ENCODE measurements around the gene PHKG2.

PHKG2 gene, protein sequence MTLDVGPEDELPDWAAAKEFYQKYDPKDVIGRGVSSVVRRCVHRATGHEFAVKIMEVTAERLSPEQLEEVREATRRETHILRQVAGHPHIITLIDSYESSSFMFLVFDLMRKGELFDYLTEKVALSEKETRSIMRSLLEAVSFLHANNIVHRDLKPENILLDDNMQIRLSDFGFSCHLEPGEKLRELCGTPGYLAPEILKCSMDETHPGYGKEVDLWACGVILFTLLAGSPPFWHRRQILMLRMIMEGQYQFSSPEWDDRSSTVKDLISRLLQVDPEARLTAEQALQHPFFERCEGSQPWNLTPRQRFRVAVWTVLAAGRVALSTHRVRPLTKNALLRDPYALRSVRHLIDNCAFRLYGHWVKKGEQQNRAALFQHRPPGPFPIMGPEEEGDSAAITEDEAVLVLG

DNA sequence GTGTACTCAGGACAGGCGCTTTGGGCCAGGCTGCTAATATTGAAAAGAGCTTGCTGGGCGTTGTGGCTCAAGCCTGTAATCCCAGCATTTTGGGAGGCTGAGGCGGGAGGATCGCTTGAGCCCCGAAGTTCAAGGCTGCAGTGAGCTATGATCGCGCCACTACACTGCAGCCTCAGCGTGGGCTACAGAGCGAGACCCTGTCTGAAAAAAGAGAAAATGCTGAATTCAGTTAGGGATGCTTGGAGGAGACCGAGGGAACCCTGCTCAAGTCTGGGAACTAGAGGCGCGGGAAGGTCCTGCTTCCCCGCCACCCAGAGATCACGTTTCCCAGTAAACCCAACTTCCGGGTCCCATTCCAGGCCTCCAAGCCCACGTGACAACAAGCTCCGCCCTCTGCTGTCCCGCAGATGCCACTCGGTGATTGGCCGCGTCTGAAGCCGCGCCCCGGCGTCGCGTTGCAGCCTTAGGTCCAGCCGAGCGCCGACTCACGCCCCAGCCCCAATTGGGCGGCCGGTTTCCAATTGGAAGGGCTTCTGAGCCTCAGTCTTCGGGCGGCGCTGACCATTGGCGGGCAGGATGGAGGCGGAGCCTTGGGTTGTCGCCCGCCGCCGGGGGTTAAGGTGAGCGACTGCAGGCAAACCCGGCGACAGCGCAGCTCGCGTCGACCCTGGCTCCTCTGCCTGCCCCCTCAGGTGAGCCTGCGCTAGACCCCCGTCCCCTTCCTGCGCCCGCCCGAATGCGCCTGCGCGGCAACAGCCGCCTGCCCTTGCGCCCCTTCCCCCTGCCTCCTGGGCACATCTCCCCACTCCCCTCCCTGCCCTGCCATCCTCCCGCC lies at the start of gene PHKG2:
TSS of gene PHKG2 (plus strand) at position 627 of the 835 bp plus-strand sequence. CDS start 396 bp downstream, outside the sequence.
- Histone ChIP-seq H3K9me2 (replicated peaks; ENCODE audit: low read depth, low read length) (no peaks in the 10 kb centered on the region), H3K4me3 (ENCODE audit: low read length, poor library complexity, severe bottlenecking) (peak within 1 kb of the TSS; percentile 77), H4K20me1 (ENCODE audit: insufficient read depth, low read length, poor library complexity, severe bottlenecking) (peaks cover 4% of the 10 kb centered on the region), H3K4me2 (ENCODE audit: low read depth, low read length, poor library complexity, severe bottlenecking) (peak within 1 kb of the TSS; percentile 83), H3K9me3 (ENCODE audit: insufficient read depth, low read depth, low read length) (no peaks in the 10 kb centered on the region), H3K27me3 (ENCODE audit: insufficient read depth, low read length, poor library complexity, severe bottlenecking) (no peaks in the 10 kb centered on the region), H2AFZ (ENCODE audit: low read length) (peak within 1 kb of the TSS; percentile 87), H3K79me2 (ENCODE audit: insufficient read depth, low read length) (peaks cover 31% of the 10 kb centered on the region), H3K36me3 (ENCODE audit: insufficient read depth, low read length) (peaks cover 10% of the 10 kb centered on the region; the same call in 1 of the 2 replicates), H3K4me1 (ENCODE audit: insufficient read depth, low read length, poor library complexity, severe bottlenecking) (peaks cover 20% of the 10 kb centered on the region), H3F3A (ENCODE audit: low read depth) (no peaks in the 10 kb centered on the region), H3K9ac (ENCODE audit: low read depth, low read length, poor library complexity, severe bottlenecking) (peak within 1 kb of the TSS; percentile 79)
- TF ChIP-seq EZH2phosphoT487 (IDR thresholded peaks at IDR 0.05; ENCODE audit: borderline replicate concordance), result no peak
- TF ChIP-seq, protein P1, sequence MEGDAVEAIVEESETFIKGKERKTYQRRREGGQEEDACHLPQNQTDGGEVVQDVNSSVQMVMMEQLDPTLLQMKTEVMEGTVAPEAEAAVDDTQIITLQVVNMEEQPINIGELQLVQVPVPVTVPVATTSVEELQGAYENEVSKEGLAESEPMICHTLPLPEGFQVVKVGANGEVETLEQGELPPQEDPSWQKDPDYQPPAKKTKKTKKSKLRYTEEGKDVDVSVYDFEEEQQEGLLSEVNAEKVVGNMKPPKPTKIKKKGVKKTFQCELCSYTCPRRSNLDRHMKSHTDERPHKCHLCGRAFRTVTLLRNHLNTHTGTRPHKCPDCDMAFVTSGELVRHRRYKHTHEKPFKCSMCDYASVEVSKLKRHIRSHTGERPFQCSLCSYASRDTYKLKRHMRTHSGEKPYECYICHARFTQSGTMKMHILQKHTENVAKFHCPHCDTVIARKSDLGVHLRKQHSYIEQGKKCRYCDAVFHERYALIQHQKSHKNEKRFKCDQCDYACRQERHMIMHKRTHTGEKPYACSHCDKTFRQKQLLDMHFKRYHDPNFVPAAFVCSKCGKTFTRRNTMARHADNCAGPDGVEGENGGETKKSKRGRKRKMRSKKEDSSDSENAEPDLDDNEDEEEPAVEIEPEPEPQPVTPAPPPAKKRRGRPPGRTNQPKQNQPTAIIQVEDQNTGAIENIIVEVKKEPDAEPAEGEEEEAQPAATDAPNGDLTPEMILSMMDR (conservative IDR thresholded peaks at IDR 0.05; ENCODE audit: low read length), result no peak

DNA sequence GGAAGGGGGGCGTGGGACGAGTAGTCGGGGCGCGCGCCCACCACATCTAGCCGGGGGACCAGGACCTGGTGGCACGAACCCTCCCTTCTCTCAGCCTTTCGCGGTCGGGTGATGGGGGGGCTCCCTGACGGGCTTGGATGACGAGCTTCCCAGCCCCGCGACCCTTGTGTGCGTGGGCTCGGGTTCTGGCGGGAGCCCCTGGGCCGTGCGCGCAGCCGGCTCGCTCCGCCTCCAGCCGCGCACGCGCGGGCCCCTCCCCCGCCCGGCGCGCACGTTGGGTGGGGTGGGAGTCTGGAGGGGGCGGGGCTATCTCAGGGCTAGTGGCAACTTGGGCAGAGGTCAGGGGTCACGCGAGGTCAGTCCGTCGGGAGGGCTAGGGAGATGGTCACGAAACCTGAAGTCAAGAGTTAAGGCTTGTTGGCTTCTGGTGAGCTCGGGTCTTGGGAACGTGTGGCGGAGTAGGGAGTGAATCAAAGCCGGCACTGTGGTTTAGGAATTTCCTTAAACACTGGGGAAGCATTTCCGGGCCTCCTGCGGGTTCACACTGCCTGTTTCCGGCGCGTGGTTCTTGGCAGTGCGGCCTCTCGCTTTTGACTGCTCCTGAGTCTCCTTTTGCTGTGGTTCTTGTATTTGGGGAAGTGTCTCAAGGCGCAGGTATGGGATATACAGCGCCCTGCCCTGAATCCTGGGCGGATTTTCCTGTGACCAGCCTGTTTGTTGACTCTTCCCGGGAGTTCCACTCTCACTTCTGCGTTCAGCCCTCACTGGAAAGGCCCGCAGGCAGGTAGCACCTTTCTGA lies 49.2 kb upstream of the PHKG2 start, which contains the start of gene SRCAP:
TSS of gene SRCAP (plus strand) at position 356 of the 799 bp plus-strand sequence. CDS start 1,654 bp downstream, outside the sequence.
- peak within 1 kb of the TSS; percentile 100 for H3K9ac ChIP-seq (ENCODE audit: low read depth, low read length, poor library complexity, severe bottlenecking)
- peaks cover 28% of the 10 kb centered on the region; the same call in 1 of the 2 replicates for H3K36me3 ChIP-seq (ENCODE audit: insufficient read depth, low read length)
- H3K4me1 ChIP-seq (ENCODE audit: insufficient read depth, low read length, poor library complexity, severe bottlenecking), result peaks cover 28% of the 10 kb centered on the region
- H3K79me2 ChIP-seq (ENCODE audit: insufficient read depth, low read length), result peaks cover 46% of the 10 kb centered on the region
- peaks cover 4% of the 10 kb centered on the region for H3K27me3 ChIP-seq (ENCODE audit: insufficient read depth, low read length, poor library complexity, severe bottlenecking)
- H2AFZ ChIP-seq (ENCODE audit: low read length), result peak within 1 kb of the TSS; percentile 84
- H3K4me2 ChIP-seq (ENCODE audit: low read depth, low read length, poor library complexity, severe bottlenecking), result peak within 1 kb of the TSS; percentile 98
- H3K9me3 ChIP-seq (ENCODE audit: insufficient read depth, low read depth, low read length), result no peaks in the 10 kb centered on the region
- H3F3A ChIP-seq (ENCODE audit: low read depth), result peaks cover 4% of the 10 kb centered on the region
- TF ChIP-seq EZH2phosphoT487 (IDR thresholded peaks at IDR 0.05; ENCODE audit: borderline replicate concordance), result no peak
- TF ChIP-seq, protein P1 (conservative IDR thresholded peaks at IDR 0.05; ENCODE audit: low read length), result no peak
- peak within 1 kb of the TSS; percentile 93 for H3K4me3 ChIP-seq (ENCODE audit: low read length, poor library complexity, severe bottlenecking)
- H3K9me2 ChIP-seq (replicated peaks; ENCODE audit: low read depth, low read length), result no peaks in the 10 kb centered on the region
- peaks cover 28% of the 10 kb centered on the region for H4K20me1 ChIP-seq (ENCODE audit: insufficient read depth, low read length, poor library complexity, severe bottlenecking)

DNA sequence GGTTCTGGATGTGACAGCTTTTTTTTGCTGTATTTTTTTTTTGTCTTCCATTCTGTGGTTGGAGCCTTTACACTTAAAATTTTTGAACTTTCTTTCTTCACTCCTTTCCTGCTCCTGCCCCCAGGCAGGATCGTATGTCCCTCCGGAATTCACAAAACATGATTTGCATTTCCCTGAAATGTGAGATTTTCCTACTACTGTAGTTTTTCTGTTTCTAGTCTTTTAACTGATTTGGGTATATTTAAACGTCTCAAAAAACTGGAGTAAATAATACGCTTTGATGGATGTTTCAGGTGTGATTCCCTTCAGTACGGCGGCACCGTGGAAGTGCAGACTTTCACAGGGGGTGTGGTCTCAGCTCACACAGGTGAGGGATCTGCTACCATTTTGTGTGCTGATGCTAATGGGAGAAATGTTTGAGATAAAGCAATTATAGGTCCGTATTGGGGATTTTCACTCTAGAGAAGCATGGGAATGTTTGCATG lies 48.6 kb upstream of the PHKG2 start:
- Histone ChIP-seq H2AFZ (ENCODE audit: low read length) (no peak overlapping the region), H3K9me2 (replicated peaks; ENCODE audit: low read depth, low read length) (no peaks in the 10 kb centered on the region), H3K9me3 (ENCODE audit: insufficient read depth, low read depth, low read length) (no peaks in the 10 kb centered on the region), H3K9ac (ENCODE audit: low read depth, low read length, poor library complexity, severe bottlenecking) (peak overlapping the region; percentile 100), H3K79me2 (ENCODE audit: insufficient read depth, low read length) (peaks cover 49% of the 10 kb centered on the region), H3F3A (ENCODE audit: low read depth) (peaks cover 4% of the 10 kb centered on the region), H3K4me2 (ENCODE audit: low read depth, low read length, poor library complexity, severe bottlenecking) (peak overlapping the region; percentile 98), H3K4me1 (ENCODE audit: insufficient read depth, low read length, poor library complexity, severe bottlenecking) (peaks cover 28% of the 10 kb centered on the region), H3K27me3 (ENCODE audit: insufficient read depth, low read length, poor library complexity, severe bottlenecking) (peaks cover 4% of the 10 kb centered on the region), H3K36me3 (ENCODE audit: insufficient read depth, low read length) (peaks cover 35% of the 10 kb centered on the region), H4K20me1 (ENCODE audit: insufficient read depth, low read length, poor library complexity, severe bottlenecking) (peaks cover 28% of the 10 kb centered on the region), H3K4me3 (ENCODE audit: low read length, poor library complexity, severe bottlenecking) (peak overlapping the region; percentile 93)
- TF ChIP-seq EZH2phosphoT487 (IDR thresholded peaks at IDR 0.05; ENCODE audit: borderline replicate concordance), result no peak
- TF ChIP-seq, protein P1 (conservative IDR thresholded peaks at IDR 0.05; ENCODE audit: low read length), result no peak
